AG09319 (cell line): ENCODE results near the gene LRWD1.
A peak's percentile ranks its signal among the peaks of the same experiment; 100 is the strongest.

Experiments used
- DNase-seq: peaks from one replicate; pipeline ENCODE4 v3.0.0-alpha.2; 2010; ENCODE audit warnings: low read depth; ENCODE audit errors: extremely low read depth
- CTCF ChIP-seq: IDR thresholded peaks from 2 replicates; pipeline ENCODE4 v1.5.1; 2011; ENCODE audit warnings: low read depth, mild to moderate bottlenecking, inconsistent platforms, low read length, moderate library complexity

Gene LRWD1

GRCh38 chr7:102464577-102465280 lies at the start of gene LRWD1, which contains the start of gene ALKBH4:
TSS of gene LRWD1 (plus strand) at chr7:102464984. CDS start at chr7:102465081, 97 bp downstream.
TSS of gene ALKBH4 (minus strand) at chr7:102464863. CDS start at chr7:102464836, 27 bp downstream.
- no peak for TF ChIP-seq CTCF
- peak; percentile 77 for DNase-seq

- DNase-seq, result no peak
- no peak for TF ChIP-seq CTCF
Measured at GRCh38 chr7:102415685-102416225, 49.0 kb upstream of the LRWD1 start.

GRCh38 chr7:102416406-102416805 lies 48.4 kb upstream of the LRWD1 start:
- TF ChIP-seq CTCF, result no peak

GRCh38 chr7:102417105-102417504 lies 47.7 kb upstream of the LRWD1 start:
- TF ChIP-seq CTCF, result no peak

More at GRCh38 chr7:102416406-102416805, 48.4 kb upstream of the LRWD1 start:
- no peak for DNase-seq

GRCh38 chr7:102418592-102418991 lies 46.2 kb upstream of the LRWD1 start:
- TF ChIP-seq CTCF, result no peak
- no peak for DNase-seq

More at GRCh38 chr7:102417105-102417504, 47.7 kb upstream of the LRWD1 start:
- DNase-seq, result no peak

- TF ChIP-seq CTCF, result no peak
- no peak for DNase-seq
Measured at GRCh38 chr7:102421706-102422240, 43.0 kb upstream of the LRWD1 start.

GRCh38 chr7:102424129-102424551 lies 40.6 kb upstream of the LRWD1 start:
- DNase-seq, result no peak
- no peak for TF ChIP-seq CTCF
